CD4-positive, alpha-beta T cell treated with Interleukin-4 for 1 hour (primary cell): ENCODE results near the gene ARHGEF37.

Experiments used
- DNase-seq, 2 donors: peaks; one replicate each; pipeline ENCODE4 v3.0.0-alpha.2; 2020 to 2022

ARHGEF37 gene

GRCh38 chr5:149677731-149678130 is 96.4 kb downstream of the ARHGEF37 start:
- peak in 1 of 2 donors; percentile 45 for DNase-seq

- no peak for DNase-seq
These were observed 98.8 kb downstream of the ARHGEF37 start for GRCh38 chr5:149679876-149680809.

- DNase-seq: peak; percentile 29 to 74
These were observed 99.5 kb downstream of the ARHGEF37 start for GRCh38 chr5:149680810-149681221.

- no peak for DNase-seq
These were observed 100.0 kb downstream of the ARHGEF37 start for GRCh38 chr5:149681252-149681651.

GRCh38 chr5:149681922-149682321 is 100.6 kb downstream of the ARHGEF37 start:
- DNase-seq: no peak

GRCh38 chr5:149682532-149683075 is 101.3 kb downstream of the ARHGEF37 start:
- DNase-seq: peak in 1 of 2 donors; percentile 15

- DNase-seq: no peak
These were observed 102.7 kb downstream of the ARHGEF37 start for GRCh38 chr5:149683964-149684363.

- no peak for DNase-seq
These were observed 103.1 kb downstream of the ARHGEF37 start for GRCh38 chr5:149684371-149684770.
